WTC11 (cell line): ENCODE results near the gene ZNF43.
"Not testable (repeated sequence)": the region's sequence is repeated elsewhere in the genome, so short reads cannot be mapped to it uniquely, and the experiment has no call there.

Experiments
- GRHL2 ChIP-seq: fragments of 250-450 bp; sonication (Bioruptor Pico); IDR thresholded peaks from 2 replicates; pipeline ENCODE4 v1.8.0; 2022; ENCODE audit warnings: mild to moderate bottlenecking, moderate library complexity; ENCODE audit not compliant: insufficient replicate concordance, severe bottlenecking
- NFE2L1 ChIP-seq: sonication (generic); formaldehyde crosslinking; IDR thresholded peaks from 2 replicates; pipeline ENCODE4 v1.8.1; 2023; ENCODE audit warnings: missing genetic modification reagents
- NFYB ChIP-seq: sonication (generic); formaldehyde crosslinking; conservative IDR thresholded peaks from 2 replicates; pipeline ENCODE4 v1.8.0; 2022; ENCODE audit warnings: low read depth, missing genetic modification reagents
- SP1 ChIP-seq: sonication (generic); formaldehyde crosslinking; conservative IDR thresholded peaks from 2 replicates; pipeline ENCODE4 v1.8.1; 2022; ENCODE audit warnings: missing genetic modification reagents
- ZNF138 ChIP-seq: sonication (generic); formaldehyde crosslinking; conservative IDR thresholded peaks from 2 replicates; pipeline ENCODE4 v1.8.1; 2022; ENCODE audit warnings: mild to moderate bottlenecking, moderate library complexity, missing genetic modification reagents
- TF ChIP-seq, protein P1 (sequence below): fragments of 200-600 bp; IDR thresholded peaks from 2 replicates; pipeline ENCODE4 v1.8.0; 2022; ENCODE audit warnings: antibody characterized with exemption
- TF ChIP-seq, protein P2 (sequence below): sonication (generic); formaldehyde crosslinking; IDR thresholded peaks from 2 replicates; pipeline ENCODE4 v1.8.1; 2022; ENCODE audit warnings: low read depth, missing genetic modification reagents, borderline replicate concordance
- TF ChIP-seq, protein P3 (sequence below): fragments of 250-450 bp; sonication (Bioruptor Pico); IDR thresholded peaks from 2 replicates; pipeline ENCODE4 v1.9.0; 2021; ENCODE audit warnings: mild to moderate bottlenecking

DNA sequence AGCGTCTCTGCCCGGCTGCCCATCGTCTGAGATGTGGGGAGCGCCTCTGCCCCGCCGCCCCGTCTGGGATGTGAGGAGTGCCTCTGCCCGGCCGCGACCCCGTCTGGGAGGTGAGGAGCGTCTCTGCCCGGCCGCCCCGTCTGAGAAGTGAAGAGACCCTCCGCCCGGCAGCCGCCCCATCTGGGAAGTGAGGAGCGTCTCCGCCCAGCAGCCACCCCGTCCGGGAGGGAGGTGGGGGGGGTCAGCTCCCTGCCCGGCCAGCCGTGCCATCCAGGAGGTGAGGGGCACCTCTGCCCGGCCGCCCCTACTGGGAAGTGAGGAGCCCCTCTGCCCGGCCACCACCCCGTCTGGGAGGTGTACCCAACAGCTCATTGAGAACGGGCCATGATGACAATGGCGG, 60.2 kb downstream of the ZNF43 start:
- TF ChIP-seq SP1; NFYB (CRISPR knock-in tag); GRHL2 (CRISPR knock-in tag); ZNF138 (CRISPR knock-in tag); NFE2L1 (CRISPR knock-in tag): not testable (repeated sequence)
- TF ChIP-seq, protein P1, sequence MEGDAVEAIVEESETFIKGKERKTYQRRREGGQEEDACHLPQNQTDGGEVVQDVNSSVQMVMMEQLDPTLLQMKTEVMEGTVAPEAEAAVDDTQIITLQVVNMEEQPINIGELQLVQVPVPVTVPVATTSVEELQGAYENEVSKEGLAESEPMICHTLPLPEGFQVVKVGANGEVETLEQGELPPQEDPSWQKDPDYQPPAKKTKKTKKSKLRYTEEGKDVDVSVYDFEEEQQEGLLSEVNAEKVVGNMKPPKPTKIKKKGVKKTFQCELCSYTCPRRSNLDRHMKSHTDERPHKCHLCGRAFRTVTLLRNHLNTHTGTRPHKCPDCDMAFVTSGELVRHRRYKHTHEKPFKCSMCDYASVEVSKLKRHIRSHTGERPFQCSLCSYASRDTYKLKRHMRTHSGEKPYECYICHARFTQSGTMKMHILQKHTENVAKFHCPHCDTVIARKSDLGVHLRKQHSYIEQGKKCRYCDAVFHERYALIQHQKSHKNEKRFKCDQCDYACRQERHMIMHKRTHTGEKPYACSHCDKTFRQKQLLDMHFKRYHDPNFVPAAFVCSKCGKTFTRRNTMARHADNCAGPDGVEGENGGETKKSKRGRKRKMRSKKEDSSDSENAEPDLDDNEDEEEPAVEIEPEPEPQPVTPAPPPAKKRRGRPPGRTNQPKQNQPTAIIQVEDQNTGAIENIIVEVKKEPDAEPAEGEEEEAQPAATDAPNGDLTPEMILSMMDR: not testable (repeated sequence)
- TF ChIP-seq, protein P2, sequence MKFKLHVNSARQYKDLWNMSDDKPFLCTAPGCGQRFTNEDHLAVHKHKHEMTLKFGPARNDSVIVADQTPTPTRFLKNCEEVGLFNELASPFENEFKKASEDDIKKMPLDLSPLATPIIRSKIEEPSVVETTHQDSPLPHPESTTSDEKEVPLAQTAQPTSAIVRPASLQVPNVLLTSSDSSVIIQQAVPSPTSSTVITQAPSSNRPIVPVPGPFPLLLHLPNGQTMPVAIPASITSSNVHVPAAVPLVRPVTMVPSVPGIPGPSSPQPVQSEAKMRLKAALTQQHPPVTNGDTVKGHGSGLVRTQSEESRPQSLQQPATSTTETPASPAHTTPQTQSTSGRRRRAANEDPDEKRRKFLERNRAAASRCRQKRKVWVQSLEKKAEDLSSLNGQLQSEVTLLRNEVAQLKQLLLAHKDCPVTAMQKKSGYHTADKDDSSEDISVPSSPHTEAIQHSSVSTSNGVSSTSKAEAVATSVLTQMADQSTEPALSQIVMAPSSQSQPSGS (CRISPR knock-in tag): not testable (repeated sequence)
- TF ChIP-seq, protein P3, sequence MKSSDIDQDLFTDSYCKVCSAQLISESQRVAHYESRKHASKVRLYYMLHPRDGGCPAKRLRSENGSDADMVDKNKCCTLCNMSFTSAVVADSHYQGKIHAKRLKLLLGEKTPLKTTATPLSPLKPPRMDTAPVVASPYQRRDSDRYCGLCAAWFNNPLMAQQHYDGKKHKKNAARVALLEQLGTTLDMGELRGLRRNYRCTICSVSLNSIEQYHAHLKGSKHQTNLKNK (CRISPR knock-in tag): not testable (repeated sequence)
